ENCODE results near the gene NAALADL2.
"Not testable (repeated sequence)": the region's sequence is repeated elsewhere in the genome, so short reads cannot be mapped to it uniquely, and the experiment has no call there.

Gene NAALADL2

DNA sequence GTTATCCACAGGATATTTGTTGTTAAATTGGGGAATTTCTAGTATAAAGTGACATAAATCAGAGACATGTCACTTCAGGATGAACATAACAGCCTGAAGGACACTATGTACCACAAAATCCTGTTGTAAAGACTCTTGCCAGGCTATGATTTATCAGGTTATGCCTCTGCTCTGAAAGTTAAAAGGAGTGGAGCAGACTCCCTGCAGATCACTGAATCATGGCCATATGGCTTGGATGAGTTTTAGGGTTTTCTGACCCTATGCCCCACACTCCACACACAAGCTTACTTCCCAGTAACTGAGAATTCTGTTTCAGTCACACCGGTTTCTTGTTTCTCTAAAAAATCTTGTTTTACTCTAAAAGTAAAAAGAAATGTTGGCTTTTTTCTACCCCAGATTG, 869.4 kb downstream of the NAALADL2 start:
- no peak for DNase-seq

DNA sequence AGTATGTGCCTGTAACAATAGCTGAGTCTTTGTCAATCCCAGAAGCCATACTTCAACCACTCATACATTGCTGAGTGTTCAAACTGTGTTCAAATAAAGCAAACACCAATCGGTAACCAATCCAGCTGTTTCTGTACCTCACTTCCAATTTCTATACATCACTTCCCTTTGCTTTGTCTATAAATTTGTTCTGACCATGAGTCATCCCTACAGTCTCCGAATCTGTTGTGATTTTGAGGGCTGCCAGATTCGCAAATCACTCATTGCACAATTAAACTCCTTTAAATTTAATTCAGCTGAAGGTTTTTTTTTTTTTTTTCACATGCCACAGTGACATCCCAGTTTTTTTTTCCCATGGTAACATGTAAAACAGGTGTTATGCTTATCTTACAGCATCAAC, 870.3 kb downstream of the NAALADL2 start:
- no peak for DNase-seq

DNA sequence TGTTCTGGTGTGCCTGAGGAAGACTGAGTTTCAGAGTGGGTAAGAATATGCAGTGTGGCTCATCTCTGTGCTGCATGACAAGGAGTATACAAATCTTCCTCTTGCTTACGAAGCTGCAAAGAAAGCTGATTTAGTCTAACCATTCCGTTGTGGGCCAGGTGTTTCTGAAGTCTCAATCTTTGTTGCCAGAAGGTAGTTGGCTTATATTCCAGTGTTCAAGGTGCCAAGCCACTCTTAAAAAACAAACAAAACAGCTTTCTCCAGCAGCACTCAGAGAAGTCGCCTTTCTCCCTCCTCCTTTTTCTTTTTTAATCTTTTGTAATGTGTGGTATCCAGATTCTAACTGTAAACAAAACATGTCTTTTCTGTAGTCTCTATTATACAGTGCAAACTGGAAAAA, 872.4 kb downstream of the NAALADL2 start:
- DNase-seq: no peak

DNA sequence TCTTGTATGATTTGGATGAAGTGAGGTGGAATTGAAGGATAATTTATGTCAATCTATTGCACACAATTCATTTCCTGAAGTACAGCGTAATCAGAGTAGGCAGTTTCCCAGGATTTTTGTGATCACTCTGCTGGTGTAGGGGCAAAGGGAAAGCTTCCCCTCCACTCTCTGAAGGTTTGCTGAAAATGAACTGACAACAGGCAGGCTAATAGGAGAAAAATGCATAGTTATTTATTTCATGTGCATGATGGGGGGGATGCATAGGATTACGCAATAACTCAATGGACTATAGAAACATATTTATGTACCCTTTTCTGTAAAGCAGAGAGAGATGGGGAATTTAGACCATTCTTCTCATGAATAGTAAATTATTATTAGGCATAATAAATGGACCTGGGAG, 872.9 kb downstream of the NAALADL2 start:
- DNase-seq: no peak

DNA sequence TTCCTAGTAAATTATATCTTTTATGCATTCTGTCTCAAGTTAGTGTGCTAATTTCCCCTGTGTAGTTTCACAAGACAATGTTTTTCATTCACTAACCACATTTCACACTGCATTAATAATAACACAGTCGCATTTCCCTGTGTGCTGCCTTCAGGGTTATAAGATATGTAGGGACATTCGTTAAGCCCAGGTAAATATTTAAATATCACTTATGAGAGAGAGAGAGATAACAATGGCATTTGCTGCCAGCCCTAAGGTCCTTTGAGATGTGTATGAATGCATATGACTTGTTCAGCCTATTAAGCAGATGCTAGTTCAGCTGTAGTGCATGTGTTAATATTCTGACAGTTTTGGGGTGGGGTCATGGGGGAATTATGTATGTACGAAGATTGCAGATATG, 876.7 kb downstream of the NAALADL2 start:
- no peak for DNase-seq

DNA sequence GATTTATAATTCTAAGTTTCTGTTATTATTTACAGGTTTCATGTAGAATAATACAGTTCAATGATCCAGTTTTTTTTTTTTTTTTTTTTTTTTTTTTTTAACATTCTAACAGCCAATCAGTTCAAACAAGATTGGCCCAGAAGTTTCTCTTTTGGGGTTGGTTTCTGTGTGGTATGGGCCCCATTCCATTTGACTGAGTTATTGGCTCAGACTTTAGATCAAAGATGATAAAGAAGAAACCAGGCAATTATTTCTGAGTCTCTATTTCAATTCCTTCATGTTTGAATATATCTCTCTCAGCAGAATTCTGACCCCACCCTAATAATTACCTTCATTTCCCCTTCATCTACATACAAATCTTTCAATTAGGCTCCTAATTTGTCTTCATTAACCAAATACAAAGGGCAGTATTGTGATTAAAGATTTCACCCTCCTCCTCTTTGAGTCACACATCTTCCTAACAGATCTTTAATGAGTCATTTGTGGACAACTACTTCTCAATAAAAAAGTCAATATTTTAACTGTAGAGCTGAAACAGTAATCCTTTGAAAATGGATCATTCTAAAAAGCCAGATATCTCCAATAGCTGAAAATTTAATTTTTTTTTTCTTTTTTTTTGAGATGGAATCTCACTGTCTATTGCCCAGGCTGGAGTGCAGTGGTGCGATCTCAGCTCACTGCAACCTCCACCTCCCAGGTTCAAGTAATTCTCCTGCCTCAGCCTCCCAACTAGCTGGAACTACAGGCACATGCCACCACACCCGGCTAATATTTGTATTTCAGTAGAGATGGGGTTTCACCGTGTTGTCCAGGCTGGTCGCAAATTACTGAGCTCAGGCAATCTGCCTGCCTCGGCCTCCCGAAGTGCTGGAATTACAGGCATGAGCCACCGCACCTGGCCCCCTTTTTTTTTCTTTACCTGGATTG, 878.8 kb downstream of the NAALADL2 start:
- no peak for DNase-seq

DNA sequence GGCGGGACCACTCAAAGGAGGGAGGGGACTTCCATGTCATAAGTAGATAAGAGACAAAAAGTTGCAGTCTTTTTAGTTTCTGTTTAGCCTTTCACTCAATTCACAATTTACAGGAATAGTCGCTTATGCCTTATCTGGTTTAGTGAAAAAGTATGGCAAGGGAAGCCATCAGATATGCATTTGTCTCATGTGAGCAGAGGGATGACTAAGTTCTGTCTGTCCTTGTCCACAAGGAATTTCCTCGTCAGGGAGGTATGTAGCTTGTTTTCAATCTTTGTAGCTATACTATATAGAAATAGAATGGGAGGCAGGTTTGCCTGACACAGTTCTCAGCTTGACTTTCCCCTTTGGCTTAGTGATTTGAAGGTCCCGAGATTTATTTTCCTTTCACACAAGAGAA, 882.8 kb downstream of the NAALADL2 start:
- DNase-seq: no peak

DNA sequence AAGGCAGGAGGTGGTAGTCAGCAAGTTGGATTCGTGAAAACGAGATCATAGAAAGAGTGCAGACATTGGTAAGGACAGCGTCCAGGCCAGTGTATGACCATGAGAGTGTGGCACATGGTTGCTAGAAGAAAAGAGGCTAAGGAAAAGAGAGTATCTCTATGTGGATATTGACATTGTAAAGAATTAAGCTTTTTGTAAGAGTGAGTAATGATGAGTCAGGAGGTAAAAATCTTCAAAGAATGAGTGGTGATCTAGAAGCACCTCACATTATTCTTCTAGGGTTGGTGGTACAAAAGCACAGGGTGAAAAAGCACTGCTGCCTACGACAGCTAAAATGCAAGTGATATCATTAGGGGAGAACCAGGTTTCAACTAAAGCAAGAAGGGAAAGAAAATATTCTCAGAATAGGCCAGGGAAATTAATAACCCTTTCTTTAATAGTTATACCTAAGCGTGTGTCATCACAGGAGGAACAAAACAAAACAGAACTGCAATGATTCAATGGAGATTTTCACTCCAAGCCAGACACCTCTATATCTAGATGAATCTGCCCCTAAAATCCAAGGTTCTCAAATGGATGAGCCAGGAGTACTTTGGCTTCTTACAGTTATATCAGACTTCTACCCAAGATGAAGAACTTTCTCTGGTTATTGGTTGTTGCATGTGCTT, 884.7 kb downstream of the NAALADL2 start:
- no peak for DNase-seq

DNA sequence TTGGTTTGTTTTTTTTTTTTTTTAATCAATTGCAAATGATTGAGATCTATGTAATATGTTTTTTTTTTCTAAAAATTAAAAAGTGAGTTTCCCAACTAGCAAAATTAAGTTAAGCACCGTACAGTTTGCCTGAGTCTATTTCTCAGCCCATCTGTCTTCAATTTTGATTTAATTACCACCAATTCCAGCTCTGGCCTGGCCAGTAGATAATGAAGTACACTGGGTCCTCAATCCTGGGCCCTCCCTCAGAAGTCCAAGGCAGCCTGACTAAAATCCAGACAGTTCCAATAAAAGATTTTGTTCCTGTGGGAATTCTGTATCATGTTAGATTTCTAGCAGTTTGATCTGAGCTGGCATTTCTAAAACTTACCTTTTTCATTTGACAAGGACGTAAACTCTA, 887.2 kb downstream of the NAALADL2 start:
- DNase-seq: no peak

DNA sequence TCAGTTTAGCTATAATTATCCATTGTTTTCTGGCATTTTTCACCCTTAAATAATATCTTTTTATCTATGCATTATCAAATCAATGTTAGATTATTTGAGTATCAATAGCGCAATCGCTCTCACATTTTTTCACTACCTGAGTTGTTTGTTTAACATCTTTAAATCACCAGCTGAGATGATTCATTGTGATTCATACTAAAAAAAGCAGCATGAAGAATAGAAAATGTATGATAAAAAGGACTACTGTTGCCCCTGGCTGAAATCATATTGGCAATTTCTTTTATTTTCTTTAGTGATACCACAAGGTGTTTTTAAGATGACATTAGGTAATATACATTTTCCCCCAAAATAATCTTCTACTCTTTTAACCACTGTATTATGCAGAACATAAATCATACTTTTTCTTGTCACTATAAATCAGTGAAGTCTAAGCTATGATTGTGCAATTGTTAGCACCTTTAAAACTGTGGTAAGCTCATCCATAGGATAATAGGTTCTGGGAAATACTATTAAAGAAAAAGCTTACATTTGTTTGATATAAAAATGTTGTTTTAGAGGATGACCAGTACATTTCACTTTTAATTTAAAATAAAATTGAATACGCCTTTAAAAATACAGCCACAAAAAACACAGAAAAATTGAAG, 889.1 kb downstream of the NAALADL2 start:
- no peak for DNase-seq

DNA sequence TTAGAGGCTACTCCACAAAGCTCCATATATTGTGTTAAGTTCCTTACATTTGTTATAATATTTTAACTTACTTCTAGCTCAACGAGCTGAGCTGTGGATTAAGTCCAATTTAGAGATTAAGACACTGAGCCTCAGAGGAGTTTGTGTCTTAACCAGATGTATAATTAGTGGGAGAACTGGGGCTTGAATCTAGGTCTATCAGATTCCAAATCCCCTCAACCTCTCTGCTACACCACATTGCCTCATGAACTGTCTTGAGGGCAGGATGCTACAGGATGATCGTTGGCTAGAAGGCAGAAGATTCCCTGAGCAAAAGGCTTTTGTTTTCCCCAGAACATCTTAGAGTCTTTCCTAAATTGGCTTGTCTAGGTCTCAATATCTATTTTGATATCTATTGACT, 890.8 kb downstream of the NAALADL2 start:
- no peak for DNase-seq

DNA sequence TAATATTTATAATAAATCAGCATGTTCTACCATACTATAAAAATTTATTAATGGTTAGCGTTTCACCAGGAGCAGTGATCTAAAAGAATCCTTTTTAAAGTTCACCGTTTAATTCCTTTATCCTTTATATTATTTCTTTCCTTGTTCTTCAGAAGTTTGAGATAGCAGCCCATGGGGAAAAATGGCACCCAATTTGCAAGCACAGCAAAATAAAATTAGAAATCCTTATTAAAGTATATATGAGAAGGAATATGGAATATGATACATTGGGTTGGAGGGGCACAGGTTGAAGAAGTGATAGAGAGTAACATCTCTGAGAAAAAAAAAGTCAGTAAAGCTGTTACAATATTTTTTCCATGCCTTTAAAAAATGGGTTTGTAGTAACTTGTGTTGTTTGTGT, 892.0 kb downstream of the NAALADL2 start:
- no peak for DNase-seq

DNA sequence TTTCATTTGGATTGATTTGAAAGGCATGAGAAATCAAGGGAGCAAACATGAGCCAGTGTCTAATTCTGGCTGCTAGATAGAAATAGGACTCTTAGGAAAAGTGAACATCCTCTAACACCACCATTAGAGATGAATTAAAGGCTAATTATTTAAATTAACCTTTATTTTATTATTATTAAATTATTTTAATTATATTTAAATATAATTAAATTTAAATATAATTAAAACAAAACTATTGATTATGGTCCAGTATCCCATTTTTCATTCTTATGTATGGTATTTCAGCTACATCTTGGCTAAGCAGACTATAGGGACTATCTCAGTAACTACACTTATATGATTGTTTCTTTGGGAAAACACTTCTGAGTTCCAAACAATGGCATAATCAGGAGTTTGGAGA, 904.8 kb downstream of the NAALADL2 start:
- no peak for DNase-seq

DNA sequence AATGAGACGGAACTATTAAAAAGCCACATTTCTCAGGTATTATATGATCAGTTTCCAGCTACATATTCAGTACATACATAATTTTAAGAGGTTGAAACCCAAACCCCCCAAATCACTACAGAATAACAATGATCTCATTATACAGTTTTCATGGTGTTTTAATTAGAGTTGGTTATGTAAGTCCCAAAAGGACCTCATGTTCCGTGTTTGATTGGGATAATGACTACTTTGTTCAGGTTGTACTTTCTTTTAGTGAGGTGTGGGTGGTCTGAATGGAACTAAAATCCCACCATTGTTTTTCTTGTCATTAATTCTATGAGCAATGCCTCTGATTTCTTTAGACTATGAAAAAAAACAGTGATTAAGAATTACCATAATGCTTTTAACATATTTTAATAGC, 905.6 kb downstream of the NAALADL2 start:
- no peak for DNase-seq

DNA sequence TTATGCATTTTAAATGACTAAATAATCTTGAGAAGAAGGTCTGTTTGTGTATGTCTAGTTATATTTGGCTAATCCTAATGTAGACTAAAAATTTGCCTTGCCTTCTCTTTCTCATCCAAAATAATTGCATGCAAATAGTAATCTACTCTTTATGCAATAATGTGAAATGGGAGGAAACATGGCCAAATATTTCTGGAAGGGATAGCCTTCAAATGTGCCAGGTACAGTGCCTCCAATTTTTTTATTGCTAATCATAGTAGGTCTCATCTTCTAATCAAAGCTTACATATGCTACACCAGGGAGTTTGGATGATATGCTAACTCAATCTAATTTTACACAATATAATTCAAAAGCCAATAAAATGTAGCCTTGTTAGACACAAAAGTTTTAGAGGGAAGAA, 911.3 kb downstream of the NAALADL2 start:
- no peak for DNase-seq

DNA sequence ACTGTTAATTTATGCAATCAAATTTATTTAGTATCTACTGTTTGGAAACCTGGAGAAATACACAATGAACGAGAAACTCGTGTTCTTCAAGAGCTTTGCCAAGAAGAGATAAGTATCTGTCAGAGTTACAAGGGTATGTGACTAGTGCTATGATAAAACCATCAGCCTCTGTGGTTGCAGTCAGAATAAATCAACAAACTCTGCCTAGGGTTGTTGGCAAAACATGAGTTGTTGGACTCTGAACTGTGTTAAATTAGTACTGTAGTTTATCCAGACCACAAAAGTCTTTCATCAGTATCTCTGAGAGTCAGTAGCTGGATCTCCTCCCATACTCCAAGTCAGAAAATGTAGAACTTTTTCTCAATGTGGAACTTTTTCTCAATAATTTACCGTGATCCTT, 918.4 kb downstream of the NAALADL2 start:
- DNase-seq: no peak

DNA sequence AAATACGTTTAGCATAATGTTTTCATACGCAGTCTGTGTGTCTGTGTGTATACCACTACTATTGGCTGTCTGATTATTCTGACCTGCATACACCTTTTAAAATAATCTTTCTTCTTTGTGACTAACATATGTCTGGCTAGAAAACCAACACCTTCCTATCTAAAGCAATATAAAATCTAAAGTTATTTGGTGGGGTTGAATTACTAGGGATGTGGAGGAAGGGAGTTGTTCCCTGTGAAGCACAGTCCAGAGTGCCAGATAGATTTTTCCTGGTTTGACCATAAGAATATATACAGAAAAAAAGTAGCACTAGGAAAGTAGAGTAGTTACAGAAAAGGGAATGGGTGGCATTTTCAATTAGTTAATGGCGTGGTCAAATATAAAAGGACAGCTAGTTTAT, 918.8 kb downstream of the NAALADL2 start:
- no peak for DNase-seq

DNA sequence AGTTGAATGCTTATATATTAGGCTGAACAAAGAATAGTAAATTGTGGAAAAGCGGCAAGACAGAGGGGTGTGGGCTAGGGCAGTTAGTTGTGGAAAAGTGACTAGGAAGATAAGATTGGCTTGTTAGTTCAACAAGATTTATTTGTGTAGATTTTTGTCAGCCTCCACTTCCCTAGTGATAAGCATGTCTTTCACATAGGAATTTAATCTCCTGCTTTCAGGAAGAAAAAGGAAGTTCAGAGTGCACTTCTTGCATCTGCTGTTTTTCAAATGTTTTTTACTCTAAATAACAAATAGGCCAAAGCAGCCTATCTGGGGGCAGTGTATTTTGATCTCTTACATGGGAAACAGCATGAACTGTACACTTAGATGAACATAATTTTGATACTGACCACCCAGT, 919.9 kb downstream of the NAALADL2 start:
- no peak for DNase-seq

DNA sequence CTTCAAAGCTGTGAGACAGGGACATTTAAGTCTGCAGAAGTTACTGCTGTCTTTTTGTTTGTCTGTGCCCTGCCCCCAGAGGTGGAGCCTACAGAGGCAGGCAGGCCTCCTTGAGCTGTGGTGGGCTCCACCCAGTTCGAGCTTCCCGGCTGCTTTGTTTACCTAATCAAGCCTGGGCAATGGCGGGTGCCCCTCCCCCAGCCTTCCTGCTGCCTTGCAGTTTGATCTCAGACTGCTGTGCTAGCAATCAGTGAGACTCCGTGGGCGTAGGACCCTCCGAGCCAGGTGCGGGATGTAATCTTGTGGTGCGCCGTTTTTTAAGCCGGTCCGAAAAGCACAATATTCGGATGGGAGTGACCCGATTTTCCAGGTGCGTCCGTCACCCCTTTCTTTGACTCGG, 928.0 kb downstream of the NAALADL2 start:
- not testable (repeated sequence) for DNase-seq

DNA sequence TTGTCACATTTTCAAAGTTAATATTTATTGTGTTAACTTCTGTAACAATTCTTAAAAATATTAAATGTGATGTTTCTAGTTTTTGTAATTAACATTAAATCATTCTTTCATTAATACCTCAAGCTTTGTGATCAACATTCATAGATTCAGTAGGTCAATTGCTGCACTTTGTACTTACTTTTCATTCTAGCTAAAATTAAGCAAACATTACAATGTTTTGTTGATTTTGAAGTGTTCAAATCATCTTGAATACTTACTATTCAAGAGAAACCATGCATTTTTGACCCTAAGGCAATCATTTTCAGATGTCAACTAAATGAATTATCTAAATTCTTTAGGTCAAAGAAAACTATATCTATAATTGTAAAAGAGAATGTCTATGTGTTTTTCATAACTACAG, 933.1 kb downstream of the NAALADL2 start:
- DNase-seq: no peak

DNA sequence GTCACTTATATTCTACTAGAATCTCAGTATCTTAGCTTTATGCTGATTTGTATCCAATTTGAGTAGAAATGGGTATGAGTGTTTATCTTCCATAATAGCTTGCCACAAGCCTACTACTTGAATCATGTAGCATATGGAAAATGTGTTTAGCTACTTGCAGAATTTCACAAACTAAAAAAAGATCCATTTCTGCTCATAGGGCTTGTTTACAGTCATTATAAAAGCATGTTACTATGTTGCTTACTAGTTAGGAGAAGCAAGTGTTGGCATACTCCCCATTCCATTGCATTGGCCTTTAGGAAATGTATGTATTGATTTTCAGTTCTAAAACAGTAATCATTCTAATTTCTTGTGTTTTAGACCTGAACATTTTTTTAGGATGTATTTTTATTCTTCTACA, 939.2 kb downstream of the NAALADL2 start:
- DNase-seq: no peak

DNA sequence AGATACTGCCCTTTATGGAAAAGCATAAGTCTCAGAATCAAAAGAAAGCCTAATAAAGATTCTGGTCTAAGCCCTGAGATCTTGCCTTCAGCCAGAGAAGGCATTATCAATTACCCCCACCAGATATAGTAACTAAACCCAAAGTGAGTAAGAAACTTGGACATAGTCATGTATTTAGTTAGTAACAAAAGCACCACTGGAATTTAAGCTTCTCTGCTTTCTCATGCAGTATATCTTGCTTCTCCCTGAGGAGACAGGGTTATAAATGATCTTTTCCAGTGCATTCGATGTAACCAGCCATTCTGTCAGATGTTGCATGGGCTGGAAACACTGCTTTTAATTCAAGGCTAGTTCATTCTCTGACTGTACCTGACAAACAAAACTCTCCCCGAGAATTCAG, 946.7 kb downstream of the NAALADL2 start:
- no peak for DNase-seq

DNA sequence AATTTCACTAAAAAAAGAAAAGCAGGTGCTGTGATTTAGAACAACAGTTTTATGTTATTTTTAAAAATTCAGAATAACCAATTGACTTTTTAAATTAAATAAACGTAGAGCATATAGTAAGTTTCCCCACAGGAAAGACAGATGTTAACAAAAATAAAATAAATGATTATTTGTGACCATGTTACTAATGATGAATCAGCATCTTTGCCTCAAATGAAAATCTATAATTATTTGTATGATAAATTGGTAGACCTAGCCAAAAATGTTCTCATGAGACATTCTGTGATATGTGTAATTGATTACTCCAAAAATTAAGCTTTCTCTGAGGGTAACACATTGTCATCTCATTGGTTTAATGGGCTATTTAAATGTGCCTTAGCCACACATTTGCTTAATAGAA, 948.0 kb downstream of the NAALADL2 start:
- no peak for DNase-seq
